CD4-positive, alpha-beta T cell (primary cell): Measurements from ENCODE around the gene DBN1. TPM values are rescaled to one million over a fixed set of nuclear protein-coding genes. Genes with fewer than 3 reads are reported as not detected.

ENCODE experiments used
- ATAC-seq: fragments of 200-7000 bp; cut with Tn5 transposase; one replicate; pipeline ENCODE4 v1.10.0; 2022; ENCODE audit warnings: mild to moderate bottlenecking; ENCODE audit not compliant: poor library complexity
- CTCF ChIA-PET: fragments of 350-600 bp; sonication (Branson Sonifier 250); formaldehyde crosslinking; loops from one replicate; lab custom pipeline; 2021; ENCODE audit warnings: antibody characterized with exemption, inconsistent platforms; lab: Charles Lee
- POLR2A ChIA-PET: fragments of 350-600 bp; sonication (Branson Sonifier 250); formaldehyde crosslinking; loops from one replicate; lab custom pipeline; 2021; ENCODE audit warnings: antibody characterized with exemption, inconsistent platforms; lab: Charles Lee
- DNase-seq, 14 experiments: peaks; one replicate each; pipeline ENCODE4 v3.0.0-alpha.2; 2013 to 2020; ENCODE audit warnings: mixed read lengths in 2 of 14
- H3K27ac ChIP-seq, 2 donors: one replicate each; pipeline versions ENCODE4 v1.5.1 to v1.7.0; 2013; ENCODE audit warnings: low read length in 2 of 2, low read depth in 1 of 2, mild to moderate bottlenecking in 1 of 2
- H3K27me3 ChIP-seq, 2 experiments: 1 replicate in 1 of 2; 2 replicates in 1 of 2; pipeline versions ENCODE4 v1.6.1 to v1.7.0; 2013; ENCODE audit warnings: low read length in 2 of 2, control low read depth in 1 of 2, mild to moderate bottlenecking in 1 of 2, moderate library complexity in 1 of 2; ENCODE audit not compliant: insufficient read depth in 2 of 2, control insufficient read depth in 1 of 2
- H3K36me3 ChIP-seq: one replicate; pipeline ENCODE4 v1.6.1; 2013; ENCODE audit warnings: low read length, control low read depth; ENCODE audit not compliant: insufficient read depth
- H3K4me1 ChIP-seq: one replicate; pipeline ENCODE4 v1.6.1; 2013; ENCODE audit warnings: low read length, control low read depth; ENCODE audit not compliant: insufficient read depth
- H3K4me3 ChIP-seq: one replicate; pipeline ENCODE4 v1.5.1; 2013; ENCODE audit warnings: mild to moderate bottlenecking, low read length, moderate library complexity
- H3K9me3 ChIP-seq, 2 experiments: 1 replicate in 1 of 2; 2 replicates in 1 of 2; pipeline versions ENCODE4 v1.6.1 to v1.7.0; 2013; ENCODE audit warnings: low read length in 2 of 2, mild to moderate bottlenecking in 2 of 2, control low read depth in 1 of 2, moderate library complexity in 1 of 2; ENCODE audit not compliant: control insufficient read depth in 1 of 2, insufficient read depth in 1 of 2
- H3K27ac Mint-ChIP-seq: one replicate; pipeline ENCODE4 v1.8.0; 2020; ENCODE audit warnings: mixed read lengths
- H3K27me3 Mint-ChIP-seq: one replicate; pipeline ENCODE4 v1.8.0; 2021; ENCODE audit warnings: mixed read lengths
- H3K36me3 Mint-ChIP-seq: one replicate; pipeline ENCODE4 v1.8.0; 2021; ENCODE audit warnings: low read depth, mixed read lengths
- H3K4me1 Mint-ChIP-seq: one replicate; pipeline ENCODE4 v1.8.0; 2021; ENCODE audit warnings: low read depth, mixed read lengths
- H3K4me3 Mint-ChIP-seq: one replicate; pipeline ENCODE4 v1.8.0; 2020; ENCODE audit warnings: mild to moderate bottlenecking, mixed read lengths
- H3K9me3 Mint-ChIP-seq: one replicate; pipeline ENCODE4 v1.8.0; 2020; ENCODE audit warnings: mixed read lengths
- intact Hi-C, 2 experiments: fragments of 100-400 bp; cut with DNase I in 1 of 2; cut with micrococcal nuclease in 1 of 2; formaldehyde crosslinking; loops; one replicate each; pipeline versions ENCODE4 v1.15.1 to v1.9.0; 2023 to 2025; cut with DNase I, micrococcal nuclease
- total RNA-seq, 174 experiments: library from RNA in 2 of 174; stranded (reverse) in 2 of 174; gene quantifications; one replicate each; pipeline ENCODE4 v1.2.3 and lab custom pipeline; 2021 to 2026
- TF ChIP-seq, protein P1 (sequence below): fragments of 200-600 bp; IDR thresholded peaks from one replicate; pipeline ENCODE4 v1.8.0; 2022; ENCODE audit warnings: antibody characterized with exemption, mild to moderate bottlenecking

DBN1 gene
- total RNA-seq, 2 experiments from 2014 or later, result 1.8 to 2.5 TPM

DNA sequence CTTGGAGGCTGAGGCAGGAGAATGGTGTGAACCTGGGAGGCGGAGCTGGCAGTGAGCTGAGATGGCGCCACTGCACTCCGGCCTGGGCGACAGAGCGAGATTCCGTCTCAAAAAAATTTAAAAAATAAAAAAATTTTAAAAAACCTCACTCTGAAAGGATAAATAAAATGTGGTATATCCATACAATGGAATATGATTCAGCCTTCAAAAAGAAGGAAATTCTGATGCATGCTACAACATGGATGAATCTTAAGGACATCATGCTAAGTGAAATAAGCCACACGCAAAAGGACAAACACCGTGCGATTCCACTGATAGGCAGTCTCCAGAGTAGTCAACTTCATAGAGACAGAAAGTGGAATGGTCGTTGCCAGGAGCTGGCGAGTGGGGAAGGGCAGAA, 8.4 kb downstream of the DBN1 start:
- Histone ChIP-seq H3K4me3 (no peak overlapping the region), H3K36me3 (no peaks in the 10 kb centered on the region), H3K9me3 (no peaks in the 10 kb centered on the region), H3K4me1 (peaks cover 14% of the 10 kb centered on the region), H3K27me3 (no peaks in the 10 kb centered on the region), H3K27ac (no peak overlapping the region)
- intact Hi-C loops, result no loop called here
- H3K27ac Mint-ChIP-seq, result no peak overlapping the region
- TF ChIP-seq, protein P1, sequence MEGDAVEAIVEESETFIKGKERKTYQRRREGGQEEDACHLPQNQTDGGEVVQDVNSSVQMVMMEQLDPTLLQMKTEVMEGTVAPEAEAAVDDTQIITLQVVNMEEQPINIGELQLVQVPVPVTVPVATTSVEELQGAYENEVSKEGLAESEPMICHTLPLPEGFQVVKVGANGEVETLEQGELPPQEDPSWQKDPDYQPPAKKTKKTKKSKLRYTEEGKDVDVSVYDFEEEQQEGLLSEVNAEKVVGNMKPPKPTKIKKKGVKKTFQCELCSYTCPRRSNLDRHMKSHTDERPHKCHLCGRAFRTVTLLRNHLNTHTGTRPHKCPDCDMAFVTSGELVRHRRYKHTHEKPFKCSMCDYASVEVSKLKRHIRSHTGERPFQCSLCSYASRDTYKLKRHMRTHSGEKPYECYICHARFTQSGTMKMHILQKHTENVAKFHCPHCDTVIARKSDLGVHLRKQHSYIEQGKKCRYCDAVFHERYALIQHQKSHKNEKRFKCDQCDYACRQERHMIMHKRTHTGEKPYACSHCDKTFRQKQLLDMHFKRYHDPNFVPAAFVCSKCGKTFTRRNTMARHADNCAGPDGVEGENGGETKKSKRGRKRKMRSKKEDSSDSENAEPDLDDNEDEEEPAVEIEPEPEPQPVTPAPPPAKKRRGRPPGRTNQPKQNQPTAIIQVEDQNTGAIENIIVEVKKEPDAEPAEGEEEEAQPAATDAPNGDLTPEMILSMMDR, result no peak
- DNase-seq (no peak), ATAC-seq (no peak)
- H3K4me1 Mint-ChIP-seq, result no peaks in the 10 kb centered on the region
- H3K9me3 Mint-ChIP-seq, result no peaks in the 10 kb centered on the region
- H3K27me3 Mint-ChIP-seq, result no peaks in the 10 kb centered on the region
- H3K4me3 Mint-ChIP-seq, result no peak overlapping the region
- H3K36me3 Mint-ChIP-seq, result no peaks in the 10 kb centered on the region
- ChIA-PET CTCF (interaction anchor here (0.7 kb wide), 1 partner anchor 8 kb away, joined by 3 read pairs; no protein-coding TSS in a partner anchor), POLR2A (interaction anchor here (1.0 kb wide), 1 partner anchor 82 kb away, joined by 3 read pairs; no protein-coding TSS in a partner anchor)

DNA sequence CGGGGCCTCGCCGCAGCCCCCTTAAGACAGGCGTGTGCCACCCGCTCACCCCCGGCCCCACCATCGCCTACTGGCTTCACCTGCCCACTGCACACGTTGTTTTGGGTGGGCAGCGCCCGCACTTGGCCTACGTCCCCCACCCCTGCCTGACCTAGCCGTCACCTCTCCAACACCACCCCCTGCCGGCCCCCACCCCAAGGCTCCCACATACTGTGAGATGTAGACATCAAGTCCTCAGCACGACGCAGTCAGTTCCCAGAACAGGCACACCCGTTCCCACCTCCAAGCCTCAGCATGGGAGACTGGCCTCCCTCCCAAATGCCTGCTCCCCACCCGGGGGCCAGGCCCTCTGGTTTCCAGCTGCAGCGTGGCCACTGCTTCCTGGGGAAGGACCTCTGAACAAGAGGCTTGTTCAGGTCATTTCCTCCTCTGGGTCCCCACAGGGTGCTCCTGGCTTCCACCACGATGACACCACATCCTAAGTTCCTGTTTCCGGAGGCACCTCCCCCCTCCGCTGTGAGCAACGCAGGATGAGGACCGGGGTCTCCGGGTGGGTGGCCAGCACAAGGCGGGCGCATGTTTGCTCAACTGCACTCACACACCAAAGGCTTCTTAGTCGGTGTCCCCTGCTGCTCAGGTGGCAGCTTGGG, 11.3 kb downstream of the DBN1 start:
- Mint-ChIP-seq H3K27me3 (no peaks in the 10 kb centered on the region), H3K4me1 (peaks cover 4% of the 10 kb centered on the region), H3K36me3 (no peaks in the 10 kb centered on the region), H3K27ac (no peak overlapping the region), H3K9me3 (no peaks in the 10 kb centered on the region), H3K4me3 (no peak overlapping the region)
- H3K4me1 ChIP-seq, result peaks cover 18% of the 10 kb centered on the region
- DNase-seq (peak in 2 of 14 experiments; percentile 45 to 61), ATAC-seq (no peak)
- H3K36me3 ChIP-seq, result no peaks in the 10 kb centered on the region
- H3K4me3 ChIP-seq, result no peak overlapping the region
- no peak overlapping the region for H3K27ac ChIP-seq
- POLR2A ChIA-PET, result no interaction called here
- TF ChIP-seq, protein P1, result no peak
- CTCF ChIA-PET, result no interaction called here
- no peaks in the 10 kb centered on the region for H3K27me3 ChIP-seq
- H3K9me3 ChIP-seq, result no peaks in the 10 kb centered on the region
- intact Hi-C loops, result no loop called here

DNA sequence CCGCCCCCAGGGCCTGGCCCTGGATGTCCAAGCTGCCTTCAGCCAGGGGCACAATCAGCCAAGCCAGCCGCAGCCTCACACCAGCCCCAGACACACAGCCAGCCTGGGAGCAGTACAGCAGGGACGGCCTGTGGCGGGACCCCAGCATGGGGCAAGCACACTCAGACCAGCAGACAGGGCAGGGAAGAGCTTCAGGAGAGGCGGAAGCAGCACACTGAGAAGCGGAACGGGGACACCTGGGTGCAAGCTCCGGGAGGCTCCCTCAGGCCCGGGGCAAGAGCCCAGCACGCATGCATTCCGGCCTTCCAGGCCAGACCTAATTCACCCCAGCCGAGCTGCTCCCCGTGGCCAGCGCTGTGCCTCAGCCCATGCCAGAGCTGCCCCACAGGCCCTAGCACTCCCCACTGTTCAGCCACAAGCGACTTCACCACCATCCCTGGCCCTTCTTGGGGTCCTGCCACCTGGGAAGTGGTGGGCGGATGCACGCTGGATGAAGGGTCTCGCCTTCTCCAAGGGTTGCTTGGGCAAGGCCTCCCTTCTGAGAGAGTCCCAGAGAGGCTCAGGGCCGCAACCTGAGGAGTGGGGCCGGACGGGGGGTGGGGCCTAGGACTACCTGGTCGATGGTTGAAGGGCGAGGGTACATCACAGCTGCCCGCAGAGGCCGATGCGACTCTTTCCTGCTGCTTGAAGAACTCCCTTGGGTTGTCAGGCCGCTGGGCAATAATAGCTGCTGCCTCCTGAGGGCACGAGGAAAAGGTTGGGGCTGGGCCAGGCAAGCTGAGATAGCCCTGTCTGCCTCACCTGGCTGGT, 13.4 kb downstream of the DBN1 start:
- no peak for ATAC-seq
- Mint-ChIP-seq H3K4me3 (no peak overlapping the region), H3K36me3 (peaks cover 4% of the 10 kb centered on the region), H3K4me1 (peaks cover 12% of the 10 kb centered on the region), H3K9me3 (no peaks in the 10 kb centered on the region), H3K27ac (no peak overlapping the region), H3K27me3 (no peaks in the 10 kb centered on the region)
- H3K36me3 ChIP-seq, result no peaks in the 10 kb centered on the region
- ChIA-PET CTCF (interaction anchor here (1.4 kb wide), 1 partner anchor 56 kb away, joined by 3 read pairs; no protein-coding TSS in a partner anchor), POLR2A (interaction anchor here (0.6 kb wide), 1 partner anchor 58 kb away, joined by 3 read pairs; no protein-coding TSS in a partner anchor)
- no peaks in the 10 kb centered on the region for H3K27me3 ChIP-seq
- TF ChIP-seq, protein P1, result no peak
- H3K9me3 ChIP-seq, result no peaks in the 10 kb centered on the region
- no peak overlapping the region for H3K4me3 ChIP-seq
- DNase-seq, result no peak
- peaks cover 33% of the 10 kb centered on the region for H3K4me1 ChIP-seq
- intact Hi-C loops, result loop anchor here in 1 of 2 experiments (5.0 kb wide), 1 partner anchor 143 kb away; no protein-coding TSS in a partner anchor
- no peak overlapping the region for H3K27ac ChIP-seq
